ELF-1 (cell line): Measurements from ENCODE around the gene SHC1.

ENCODE experiments used
- DNase-seq: peaks from one replicate; pipeline ENCODE4 v3.0.0-alpha.2; 2016; ENCODE audit warnings: low read depth, low spot score

SHC1 gene

GRCh38 chr1:154937988-154938386 lies 32.6 kb downstream of the SHC1 start:
- DNase-seq = no peak

DNA sequence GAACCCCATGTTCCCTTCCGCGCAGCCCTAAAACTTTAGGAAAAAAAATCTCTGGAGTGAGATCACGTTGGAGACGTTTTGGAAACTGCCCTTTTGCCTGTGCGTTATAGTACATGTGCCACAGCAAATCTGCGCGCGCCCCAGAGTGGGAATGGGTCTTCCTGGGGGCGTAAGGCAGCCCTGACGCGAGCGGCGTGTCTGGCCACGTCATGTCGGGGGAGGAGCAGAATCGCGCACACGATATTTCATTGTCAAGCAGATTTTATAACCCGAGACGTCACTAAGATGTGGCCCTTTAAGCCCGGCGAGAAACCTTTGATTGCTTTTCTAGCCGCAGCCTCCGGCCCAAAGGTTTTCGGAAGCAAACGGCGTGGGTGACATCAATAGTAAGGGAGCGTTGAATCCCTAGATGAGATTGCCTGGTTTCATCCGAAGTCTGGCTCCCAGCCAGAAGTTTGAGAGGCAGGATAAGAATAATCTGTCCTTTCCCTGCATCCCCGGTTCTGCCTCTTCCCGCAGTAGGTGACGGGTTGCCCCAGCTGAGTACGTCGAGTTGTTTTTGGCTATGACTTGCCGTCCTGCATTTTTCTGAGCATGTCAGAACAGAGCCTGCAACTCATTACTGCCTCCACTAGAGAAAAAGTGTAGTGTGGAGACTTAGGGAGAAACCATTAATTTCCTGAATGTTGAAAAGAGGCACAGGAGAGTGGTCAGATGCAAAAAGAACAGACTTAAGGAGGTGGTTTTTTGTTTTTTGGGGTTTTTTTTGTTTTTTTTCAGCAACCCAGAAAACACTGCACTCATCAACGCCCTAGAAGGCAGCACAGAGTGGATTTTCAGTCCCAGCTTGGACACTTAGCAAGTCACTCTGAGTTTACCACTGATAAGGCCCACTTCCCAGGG lies 33.2 kb downstream of the SHC1 start:
- DNase-seq = peak; percentile 95

DNA sequence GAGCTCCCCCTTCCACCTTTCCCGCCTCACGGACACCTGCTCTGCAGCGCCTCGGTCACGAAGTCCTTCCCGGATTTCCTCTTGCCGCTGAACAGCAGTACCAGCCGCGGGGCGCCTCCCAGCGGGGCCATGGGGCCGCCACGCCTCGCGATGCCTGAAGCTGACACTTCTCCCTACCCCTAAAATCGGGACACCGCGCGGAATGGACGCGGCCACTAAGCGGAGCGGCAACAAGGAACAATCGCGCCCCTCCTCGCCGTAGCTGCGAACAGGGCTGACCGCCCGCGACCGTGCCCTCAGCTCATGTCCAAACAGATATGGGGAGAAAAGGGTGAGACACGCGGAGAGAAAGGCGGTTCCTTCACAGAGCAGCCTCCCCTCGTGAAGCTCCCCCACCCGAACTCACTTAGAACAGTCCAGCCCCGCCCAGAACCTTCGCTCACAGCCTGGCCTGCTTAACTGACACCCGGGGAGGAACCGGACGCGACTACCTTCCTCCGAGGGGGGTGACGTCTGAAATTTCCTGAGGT lies 33.9 kb downstream of the SHC1 start, which contains the start of gene PMVK:
TSS of gene PMVK (minus strand) at position 165 of the 530 bp plus-strand sequence. CDS start at position 131, 34 bp downstream.
- DNase-seq = peak; percentile 97

GRCh38 chr1:154935749-154936554 lies 34.6 kb downstream of the SHC1 start:
- no peak for DNase-seq

DNA sequence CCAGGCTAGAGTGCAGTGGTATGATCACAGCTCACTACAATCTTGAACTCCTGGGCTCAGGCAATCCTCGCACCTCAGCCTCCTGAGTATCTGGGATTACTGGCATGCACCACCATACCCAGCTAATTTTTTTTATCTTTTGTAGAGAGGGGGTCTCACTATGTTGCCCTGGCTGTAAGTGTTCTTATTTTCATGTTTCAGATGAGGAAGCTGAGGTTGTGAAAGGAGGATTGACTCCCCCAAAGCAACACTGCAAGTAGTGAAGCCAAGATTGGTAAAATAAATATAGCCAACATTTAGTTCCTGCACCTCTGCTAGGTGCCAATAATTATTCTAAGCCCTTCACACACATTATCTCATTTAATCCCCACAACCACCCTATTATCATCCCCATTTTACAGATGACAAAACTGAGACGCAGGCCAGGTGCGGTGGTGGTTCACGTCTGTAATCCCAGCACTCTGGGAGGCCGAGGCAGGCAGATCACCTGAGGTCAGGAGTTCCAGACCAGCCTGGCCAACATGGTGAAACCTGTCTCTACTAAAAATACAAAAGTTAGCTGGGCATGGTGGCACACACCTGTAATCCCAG lies 36.1 kb downstream of the SHC1 start:
- DNase-seq = no peak

GRCh38 chr1:154931940-154932487 lies 38.5 kb downstream of the SHC1 start:
- no peak for DNase-seq

DNA sequence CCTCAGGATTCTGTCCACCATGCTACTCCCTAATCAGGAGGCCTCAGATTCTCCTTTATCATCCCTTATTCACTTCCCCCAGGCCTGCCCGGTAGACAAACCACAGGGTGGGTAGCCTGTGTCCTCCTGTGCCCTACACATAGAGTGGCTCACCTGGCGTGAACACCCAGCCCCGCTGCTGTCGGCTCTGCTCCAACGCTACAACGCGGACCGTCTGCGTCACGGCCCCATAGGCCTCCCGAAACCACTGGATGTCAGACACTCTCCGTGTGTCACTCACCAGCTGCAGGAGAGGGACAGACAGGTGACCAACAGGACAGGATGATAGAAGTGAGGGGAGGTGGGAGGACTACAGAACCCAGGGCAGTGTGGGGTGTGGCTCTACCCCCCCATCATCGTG lies 44.3 kb downstream of the SHC1 start:
- DNase-seq = no peak

GRCh38 chr1:154925335-154926170 lies 45.0 kb downstream of the SHC1 start:
- DNase-seq = no peak

- DNase-seq = no peak
Observed at GRCh38 chr1:154923695-154924094, 46.9 kb downstream of the SHC1 start.

- DNase-seq = no peak
Observed at GRCh38 chr1:154913273-154913672, 57.3 kb downstream of the SHC1 start.

- no peak for DNase-seq
Observed at GRCh38 chr1:154912755-154913154, 57.8 kb downstream of the SHC1 start.
